Thyroid gland (tissue), 4 donors: ENCODE data around the gene IL17C. TPM values are rescaled to one million over a fixed set of nuclear protein-coding genes. Genes with fewer than 3 reads are reported as not detected.

Experiments used
- DNase-seq, 2 donors: peaks; one replicate each; pipeline ENCODE4 v3.0.0-alpha.2; 2019
- H3K27ac ChIP-seq, 3 donors: fragments of 200-600 bp; sonication (generic); 1 replicate in 2 of 3; 2 replicates in 1 of 3; pipeline ENCODE4 v1.5.1; 2016 to 2019; ENCODE audit warnings: mild to moderate bottlenecking in 1 of 3, moderate library complexity in 1 of 3
- H3K27me3 ChIP-seq: fragments of 200-600 bp; sonication (generic); one replicate; pipeline ENCODE4 v1.5.1; 2019
- H3K36me3 ChIP-seq, 2 donors: fragments of 200-600 bp; sonication (generic); one replicate each; pipeline ENCODE4 v1.5.1; 2016 to 2019
- H3K4me1 ChIP-seq, 2 donors: fragments of 200-600 bp; sonication (generic); one replicate each; pipeline ENCODE4 v1.5.1; 2017 to 2019
- H3K4me3 ChIP-seq, 3 donors: fragments of 200-600 bp; sonication (generic); replicated peaks in 1 of 3; 1 replicate in 2 of 3; 2 replicates in 1 of 3; pipeline ENCODE4 v1.5.1; 2016; ENCODE audit warnings: mild to moderate bottlenecking in 1 of 3
- H3K9me3 ChIP-seq: fragments of 200-600 bp; sonication (generic); one replicate; pipeline ENCODE4 v1.5.1; 2017
- CTCF ChIP-seq, 6 experiments: fragments of 200-600 bp in 3 of 6; fragments of 450-650 bp in 3 of 6; sonication (generic) in 3 of 6; IDR thresholded peaks; one replicate each; pipeline ENCODE4 v1.5.1; 2016 to 2019; ENCODE audit warnings: antibody characterized with exemption in 6 of 6, mild to moderate bottlenecking in 2 of 6, inconsistent platforms in 1 of 6, moderate library complexity in 1 of 6
- POLR2A ChIP-seq, 2 donors: fragments of 450-650 bp; IDR thresholded peaks; one replicate each; pipeline ENCODE4 v1.6.1; 2017; ENCODE audit warnings: antibody characterized with exemption in 2 of 2, mild to moderate bottlenecking in 2 of 2, moderate library complexity in 1 of 2
- WGBS, 2 donors: methylation state at CpG; one replicate each; pipeline ENCODE4 v1.1.5; 2017; 5-methylcytosine and 5-hydroxymethylcytosine counted together
- intact Hi-C: fragments of 100-400 bp; cut with DNase I; formaldehyde crosslinking; loops from one replicate; pipeline ENCODE4 v1.15.1; 2023
- total RNA-seq, 4 donors: library from RNA; depleted of rRNA; stranded (reverse); fragments of >200 nt; gene quantifications; one replicate each; pipeline ENCODE4 v1.2.3, GENCODE V29; 2016

Gene IL17C
- total RNA-seq, 4 donors from 2014 or later: not detected

DNA sequence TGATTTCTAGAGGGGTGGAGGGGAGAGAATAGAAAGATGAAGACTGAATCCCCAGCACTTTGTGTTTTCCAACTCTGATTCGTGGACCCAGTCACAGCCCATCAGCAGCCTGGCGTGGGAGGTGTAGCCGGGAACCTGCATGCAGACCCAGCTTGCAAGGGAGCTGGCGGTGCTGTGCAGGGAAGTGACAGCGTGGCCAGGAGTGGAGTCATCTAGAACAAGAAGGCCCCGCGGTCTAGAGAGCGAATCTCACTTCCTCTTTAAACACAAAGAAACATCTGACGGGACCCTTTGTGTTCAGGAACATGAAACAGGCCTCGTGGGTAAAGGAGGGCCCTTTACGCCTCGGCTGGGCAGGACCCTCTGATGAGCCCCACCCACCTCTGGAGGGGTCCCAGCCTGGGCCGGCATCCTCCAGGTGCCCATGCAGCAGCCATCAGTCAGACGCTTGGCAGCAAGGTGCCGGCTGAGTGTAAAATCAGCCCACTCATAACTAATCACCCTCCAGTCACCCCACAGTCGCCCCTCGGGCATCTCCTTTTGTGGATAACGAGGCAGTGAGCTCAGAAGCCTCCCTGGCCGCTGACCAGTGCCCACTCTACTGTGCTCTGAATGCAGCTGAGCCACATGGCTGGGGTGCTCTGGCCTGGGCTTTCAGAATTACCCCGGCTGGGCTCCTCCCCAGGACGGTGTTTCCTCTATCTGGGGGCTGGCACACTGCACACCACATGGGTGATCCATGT is 43.5 kb downstream of the IL17C start:
- intact Hi-C loops: no loop called here
- Histone ChIP-seq H3K9me3 (no peaks in the 10 kb centered on the region), H3K27ac (no peak overlapping the region), H3K36me3 (no peaks in the 10 kb centered on the region), H3K4me1 (peaks cover 0 to 16% of the 10 kb centered on the region in 2 donors), H3K27me3 (no peaks in the 10 kb centered on the region), H3K4me3 (no peak overlapping the region)
- DNase-seq: no peak
- no peak for TF ChIP-seq CTCF (IDR thresholded peaks at IDR 0.05)
- TF ChIP-seq POLR2A (IDR thresholded peaks at IDR 0.05): no peak
- 50 to 55% methylated on average over 12 to 14 of the region's 21 CpGs for whole genome bisulfite sequencing, 2 donors

GRCh38 chr16:88684569-88685155 is 46.3 kb downstream of the IL17C start:
- intact Hi-C loops: no loop called here
- WGBS, 2 donors: 77 to 80% methylated on average over 15 of the region's 15 CpGs
- DNase-seq: no peak

DNA sequence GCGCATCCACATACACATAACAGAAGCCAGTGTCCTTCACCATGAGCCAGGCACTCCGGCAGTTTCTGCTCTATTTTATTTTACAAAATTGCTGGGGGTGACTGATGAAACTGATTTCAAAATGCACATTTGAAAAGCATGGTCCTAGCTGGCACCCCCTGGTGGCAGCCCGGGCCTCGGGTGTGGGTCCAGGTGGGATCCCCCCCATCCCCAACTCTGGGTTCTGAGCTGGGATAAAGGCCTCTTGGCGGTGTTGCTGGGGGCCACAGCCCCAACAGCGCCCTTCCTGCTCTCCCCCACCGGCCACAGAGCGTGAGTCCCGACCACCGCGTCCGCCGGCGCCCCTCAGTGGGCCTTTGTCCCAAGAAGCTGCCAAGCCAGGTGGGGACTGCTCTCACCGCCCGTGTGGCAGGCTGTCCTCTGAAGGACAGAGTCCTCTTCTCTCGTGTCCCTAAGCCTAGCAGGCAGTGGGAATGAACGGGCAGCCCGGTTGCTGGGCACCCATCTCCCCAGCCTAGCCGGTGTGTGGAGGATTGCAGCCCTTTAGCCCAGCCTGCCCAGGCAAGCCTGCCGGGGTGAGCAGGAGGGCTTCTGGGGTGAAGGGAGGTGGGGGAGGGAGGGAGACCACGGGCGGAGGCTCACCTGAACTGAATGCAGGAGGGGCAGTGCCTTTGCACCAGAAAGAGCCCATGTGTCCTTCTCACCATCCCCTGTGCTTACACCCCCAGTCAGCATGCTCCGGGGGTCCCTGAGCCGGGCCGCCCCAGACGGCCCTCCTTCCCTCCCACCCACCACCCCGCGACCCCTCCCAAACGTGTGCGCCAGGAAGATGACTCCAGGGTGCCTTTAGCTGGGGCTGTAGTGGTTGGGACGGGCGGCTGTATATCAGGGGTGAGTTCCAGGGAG is 47.0 kb downstream of the IL17C start:
- Histone ChIP-seq H3K9me3 (no peaks in the 10 kb centered on the region), H3K4me3 (peak overlapping the region in 2 of 3 donors; percentile 27 to 48), H3K4me1 (peaks cover 0 to 30% of the 10 kb centered on the region in 2 donors), H3K36me3 (no peaks in the 10 kb centered on the region), H3K27ac (no peak overlapping the region), H3K27me3 (no peaks in the 10 kb centered on the region)
- TF ChIP-seq CTCF (IDR thresholded peaks at IDR 0.05): peak in 4 of 6 experiments; percentile 8 to 42 (median 25)
- no peak for TF ChIP-seq POLR2A (IDR thresholded peaks at IDR 0.05)
- 8 to 11% methylated on average over 19 to 20 of the region's 33 CpGs for WGBS, 2 donors
- intact Hi-C loops: no loop called here
- DNase-seq: peak; percentile 31 to 33

More at GRCh38 chr16:88684569-88685155, 46.3 kb downstream of the IL17C start:
- no peak for TF ChIP-seq CTCF (IDR thresholded peaks at IDR 0.05)
- no peak for TF ChIP-seq POLR2A (IDR thresholded peaks at IDR 0.05)
- H3K36me3 ChIP-seq: no peaks in the 10 kb centered on the region
- H3K4me1 ChIP-seq: peaks cover 0 to 30% of the 10 kb centered on the region in 2 donors
- H3K9me3 ChIP-seq: no peaks in the 10 kb centered on the region
- H3K27me3 ChIP-seq: no peaks in the 10 kb centered on the region
- no peak overlapping the region for H3K4me3 ChIP-seq
- H3K27ac ChIP-seq: no peak overlapping the region

DNA sequence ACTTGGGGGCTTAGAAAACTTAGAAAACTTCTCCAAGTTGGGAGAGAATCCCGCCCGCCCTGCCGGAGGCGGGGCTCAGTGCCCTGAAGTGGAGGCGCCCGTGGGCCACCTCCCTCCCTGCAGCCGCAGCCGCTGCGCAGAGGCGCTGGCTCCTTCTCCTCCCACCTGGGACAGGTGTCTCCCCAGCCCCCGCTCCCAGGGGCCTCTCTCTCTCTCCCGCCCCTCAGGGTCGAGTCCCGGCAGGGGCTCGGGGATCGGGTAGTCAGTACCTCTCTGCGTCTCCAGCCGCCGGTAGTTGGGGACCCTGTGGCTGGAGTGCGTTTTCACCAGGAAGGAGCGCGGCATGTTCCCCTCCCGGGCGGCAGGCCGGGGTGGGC is 47.7 kb downstream of the IL17C start:
- Histone ChIP-seq H3K4me3 (peak overlapping the region; percentile 27 to 76 (median 48)), H3K27ac (no peak overlapping the region), H3K36me3 (no peaks in the 10 kb centered on the region), H3K9me3 (no peaks in the 10 kb centered on the region), H3K27me3 (no peaks in the 10 kb centered on the region), H3K4me1 (peaks cover 0 to 30% of the 10 kb centered on the region in 2 donors)
- peak; percentile 61 to 74 for DNase-seq
- TF ChIP-seq CTCF (IDR thresholded peaks at IDR 0.05): no peak
- no peak for TF ChIP-seq POLR2A (IDR thresholded peaks at IDR 0.05)
- intact Hi-C loops: no loop called here
- 0% methylated on average over 11 of the region's 25 CpGs; no CpG with 5 or more reads in 1 of the 2 donors for WGBS, 2 donors
